ENCODE results near the gene MTX3. TPM values are rescaled to one million over a fixed set of nuclear protein-coding genes. Genes with fewer than 3 reads are reported as not detected.

Gene MTX3
- total RNA-seq, 1 experiment from 2014 or later, result 23.9 TPM

DNA sequence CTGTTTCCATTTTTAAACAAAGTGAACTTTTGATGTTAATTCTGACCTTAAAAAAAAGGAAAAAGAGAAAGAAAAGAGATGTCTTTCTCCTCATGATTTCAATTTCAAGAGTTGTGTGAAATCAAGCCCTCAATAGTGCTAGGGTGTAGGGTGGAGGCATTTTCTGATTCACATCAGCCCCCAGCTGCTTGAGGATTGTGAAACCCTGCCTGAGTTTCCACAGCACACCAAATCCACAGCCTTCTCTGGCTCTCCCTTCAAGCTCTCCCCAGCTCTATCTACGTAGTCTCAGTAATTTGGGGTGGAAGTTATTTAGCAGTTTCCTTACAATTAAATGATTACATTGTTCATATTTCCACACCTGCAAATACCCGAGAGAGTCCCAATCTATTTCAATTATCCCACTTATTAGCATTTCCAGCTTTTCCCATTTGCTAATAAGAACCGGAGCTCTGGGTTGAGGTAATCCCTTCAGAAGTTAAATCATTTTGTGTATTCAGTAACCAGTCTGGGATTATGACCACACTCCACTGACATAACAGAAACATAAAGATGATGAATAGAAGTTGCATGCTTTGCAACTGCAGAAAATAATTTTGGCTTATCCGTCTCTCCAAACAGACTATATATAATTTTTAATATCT lies 54.9 kb downstream of the MTX3 start:
- ChIA-PET CTCF (interaction anchor here (1.9 kb wide), 1 partner anchor 11 kb away, joined by 5 read pairs; no protein-coding TSS in a partner anchor), POLR2A (interaction anchor here (0.5 kb wide), 1 partner anchor 151 kb away, joined by 3 read pairs; no protein-coding TSS in a partner anchor)
- DNase-seq (ENCODE audit: unreplicated experiment), result peak; percentile 13
- H3K4me1 Mint-ChIP-seq (ENCODE audit: insufficient read depth, unreplicated experiment), result peaks cover 14% of the 10 kb centered on the region
- no peak overlapping the region for H3K27ac Mint-ChIP-seq (ENCODE audit: low read depth, unreplicated experiment)
- H3K36me3 Mint-ChIP-seq (ENCODE audit: insufficient read depth, unreplicated experiment), result no peaks in the 10 kb centered on the region
- no peaks in the 10 kb centered on the region for H3K9me3 Mint-ChIP-seq (ENCODE audit: unreplicated experiment)
- H3K4me3 Mint-ChIP-seq (ENCODE audit: unreplicated experiment), result no peak overlapping the region
- no peaks in the 10 kb centered on the region for H3K27me3 Mint-ChIP-seq (ENCODE audit: insufficient read depth, unreplicated experiment)
- no TSS peak for BruUV-seq (replicated peaks)
- intact Hi-C loops (cut with micrococcal nuclease), result no loop called here
- TF ChIP-seq, protein P1, sequence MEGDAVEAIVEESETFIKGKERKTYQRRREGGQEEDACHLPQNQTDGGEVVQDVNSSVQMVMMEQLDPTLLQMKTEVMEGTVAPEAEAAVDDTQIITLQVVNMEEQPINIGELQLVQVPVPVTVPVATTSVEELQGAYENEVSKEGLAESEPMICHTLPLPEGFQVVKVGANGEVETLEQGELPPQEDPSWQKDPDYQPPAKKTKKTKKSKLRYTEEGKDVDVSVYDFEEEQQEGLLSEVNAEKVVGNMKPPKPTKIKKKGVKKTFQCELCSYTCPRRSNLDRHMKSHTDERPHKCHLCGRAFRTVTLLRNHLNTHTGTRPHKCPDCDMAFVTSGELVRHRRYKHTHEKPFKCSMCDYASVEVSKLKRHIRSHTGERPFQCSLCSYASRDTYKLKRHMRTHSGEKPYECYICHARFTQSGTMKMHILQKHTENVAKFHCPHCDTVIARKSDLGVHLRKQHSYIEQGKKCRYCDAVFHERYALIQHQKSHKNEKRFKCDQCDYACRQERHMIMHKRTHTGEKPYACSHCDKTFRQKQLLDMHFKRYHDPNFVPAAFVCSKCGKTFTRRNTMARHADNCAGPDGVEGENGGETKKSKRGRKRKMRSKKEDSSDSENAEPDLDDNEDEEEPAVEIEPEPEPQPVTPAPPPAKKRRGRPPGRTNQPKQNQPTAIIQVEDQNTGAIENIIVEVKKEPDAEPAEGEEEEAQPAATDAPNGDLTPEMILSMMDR (IDR thresholded peaks at IDR 0.05; ENCODE audit: unreplicated experiment), result no peak

DNA sequence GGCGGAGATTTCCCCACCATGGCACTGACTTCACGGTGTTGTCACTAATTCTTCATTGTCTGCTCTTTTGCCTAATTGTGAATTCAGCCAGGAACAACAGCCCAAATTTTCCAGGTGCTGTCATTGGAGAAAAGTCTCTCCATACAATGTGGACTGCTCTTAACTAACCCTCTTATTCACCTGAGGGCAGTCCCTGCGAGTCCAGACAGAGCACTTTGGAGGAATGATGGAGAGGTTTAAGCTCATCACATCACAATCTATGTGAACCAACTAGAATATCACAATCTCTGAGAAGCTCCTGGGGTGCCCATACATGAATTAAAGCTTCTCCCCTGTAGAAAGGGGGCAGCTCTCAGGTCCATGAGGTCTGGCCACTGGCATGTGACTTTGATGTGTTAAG lies 56.4 kb downstream of the MTX3 start:
- peaks cover 14% of the 10 kb centered on the region for H3K4me1 Mint-ChIP-seq (ENCODE audit: insufficient read depth, unreplicated experiment)
- ChIA-PET POLR2A (no interaction called here), CTCF (interaction anchor here (1.9 kb wide), 1 partner anchor 10 kb away, joined by 5 read pairs; no protein-coding TSS in a partner anchor)
- no peak for DNase-seq (ENCODE audit: unreplicated experiment)
- TF ChIP-seq, protein P1 (IDR thresholded peaks at IDR 0.05; ENCODE audit: unreplicated experiment), result no peak
- intact Hi-C loops (cut with micrococcal nuclease), result no loop called here
- H3K9me3 Mint-ChIP-seq (ENCODE audit: unreplicated experiment), result no peaks in the 10 kb centered on the region
- H3K36me3 Mint-ChIP-seq (ENCODE audit: insufficient read depth, unreplicated experiment), result no peaks in the 10 kb centered on the region
- no peak overlapping the region for H3K4me3 Mint-ChIP-seq (ENCODE audit: unreplicated experiment)
- no peaks in the 10 kb centered on the region for H3K27me3 Mint-ChIP-seq (ENCODE audit: insufficient read depth, unreplicated experiment)
- no peak overlapping the region for H3K27ac Mint-ChIP-seq (ENCODE audit: low read depth, unreplicated experiment)
- no TSS peak for BruUV-seq (replicated peaks)

DNA sequence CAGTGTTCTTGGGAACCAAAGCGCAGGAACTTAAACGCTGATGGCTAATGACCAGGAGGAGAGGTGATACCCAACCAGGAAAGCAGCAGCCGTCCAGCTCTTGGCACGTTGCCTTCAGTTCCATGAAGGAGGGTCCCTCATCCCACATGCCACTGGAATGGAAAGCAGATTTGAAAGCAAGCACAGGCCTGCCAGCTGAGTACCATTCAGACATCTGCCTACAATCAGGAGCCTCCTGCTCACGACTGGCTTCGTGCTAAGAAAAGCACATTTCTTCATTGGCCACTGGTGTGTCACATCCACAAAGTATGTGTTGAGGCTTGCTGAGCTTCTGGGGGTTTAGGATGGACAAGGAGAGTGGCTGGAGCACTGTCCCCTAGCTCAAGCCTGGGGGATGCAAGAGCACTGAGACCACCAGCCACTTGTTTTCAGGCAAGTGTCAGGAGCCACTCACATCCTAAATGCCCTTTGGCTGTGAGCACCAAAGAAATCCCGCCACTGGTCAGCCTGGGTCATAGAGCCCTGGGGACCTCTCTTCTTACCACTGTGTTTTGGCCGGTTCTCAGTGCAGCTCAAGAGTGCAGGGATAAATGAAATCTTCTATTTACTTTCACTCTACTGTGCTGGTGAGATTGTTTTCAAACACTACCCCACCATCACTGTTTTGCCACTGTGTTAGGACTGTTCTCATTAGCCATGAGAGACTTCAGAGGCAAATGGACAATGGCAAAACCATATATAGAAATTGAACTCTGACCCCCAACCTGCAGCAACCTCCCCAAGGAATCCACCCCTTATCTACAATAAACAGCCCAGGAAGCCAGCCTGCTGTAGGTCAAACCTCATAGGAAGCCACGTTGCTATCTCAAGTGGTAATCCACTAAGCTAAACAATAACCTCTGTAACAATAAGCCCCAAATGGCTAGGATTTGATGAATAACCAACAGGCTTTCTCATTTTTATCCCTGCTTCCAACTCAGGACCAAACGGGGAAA lies 58.3 kb downstream of the MTX3 start:
- ChIA-PET CTCF (interaction anchor here (0.6 kb wide), 1 partner anchor 9 kb away, joined by 3 read pairs; no protein-coding TSS in a partner anchor), POLR2A (interaction anchor here (0.9 kb wide), 1 partner anchor 42 kb away, joined by 3 read pairs; no protein-coding TSS in a partner anchor)
- H3K27ac Mint-ChIP-seq (ENCODE audit: low read depth, unreplicated experiment), result no peak overlapping the region
- H3K36me3 Mint-ChIP-seq (ENCODE audit: insufficient read depth, unreplicated experiment), result no peaks in the 10 kb centered on the region
- intact Hi-C loops (cut with micrococcal nuclease), result no loop called here
- H3K9me3 Mint-ChIP-seq (ENCODE audit: unreplicated experiment), result no peaks in the 10 kb centered on the region
- TF ChIP-seq, protein P1 (IDR thresholded peaks at IDR 0.05; ENCODE audit: unreplicated experiment), result no peak
- no TSS peak for BruUV-seq (replicated peaks)
- H3K4me3 Mint-ChIP-seq (ENCODE audit: unreplicated experiment), result no peak overlapping the region
- DNase-seq (ENCODE audit: unreplicated experiment), result no peak
- no peaks in the 10 kb centered on the region for H3K27me3 Mint-ChIP-seq (ENCODE audit: insufficient read depth, unreplicated experiment)
- H3K4me1 Mint-ChIP-seq (ENCODE audit: insufficient read depth, unreplicated experiment), result peaks cover 14% of the 10 kb centered on the region

DNA sequence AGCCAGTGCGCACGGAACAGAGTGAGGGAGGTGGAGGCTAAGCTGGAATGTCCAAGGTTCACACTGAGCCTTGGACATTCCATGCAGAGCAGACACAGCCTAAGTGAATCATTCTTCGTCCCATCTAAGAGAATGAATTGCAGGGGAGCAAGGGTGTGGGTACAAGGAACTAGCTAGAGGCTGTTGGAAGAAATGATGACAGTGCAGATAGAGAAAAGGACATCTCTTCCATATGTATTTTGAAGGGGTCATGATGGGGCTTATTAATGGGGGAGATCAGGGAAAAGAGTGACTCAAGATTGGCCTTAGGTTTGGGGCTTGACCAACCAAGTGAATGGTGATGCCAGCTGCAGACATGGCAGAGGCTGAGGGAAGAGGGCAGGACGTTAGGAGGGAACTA lies 59.2 kb downstream of the MTX3 start:
- no peak for DNase-seq (ENCODE audit: unreplicated experiment)
- intact Hi-C loops (cut with micrococcal nuclease), result no loop called here
- TF ChIP-seq, protein P1 (IDR thresholded peaks at IDR 0.05; ENCODE audit: unreplicated experiment), result no peak
- Mint-ChIP-seq H3K27ac (ENCODE audit: low read depth, unreplicated experiment) (no peak overlapping the region), H3K4me3 (ENCODE audit: unreplicated experiment) (no peak overlapping the region), H3K9me3 (ENCODE audit: unreplicated experiment) (no peaks in the 10 kb centered on the region), H3K36me3 (ENCODE audit: insufficient read depth, unreplicated experiment) (no peaks in the 10 kb centered on the region), H3K4me1 (ENCODE audit: insufficient read depth, unreplicated experiment) (peaks cover 10% of the 10 kb centered on the region), H3K27me3 (ENCODE audit: insufficient read depth, unreplicated experiment) (no peaks in the 10 kb centered on the region)
- no TSS peak for BruUV-seq (replicated peaks)
- ChIA-PET POLR2A (no interaction called here), CTCF (no interaction called here)

Measured in MCF 10A (cell line).